AG10803 (cell line): Measurements from ENCODE around the gene ARID4B.

Experiments
- DNase-seq: peaks from one replicate; pipeline ENCODE4 v3.0.0; 2010; ENCODE audit warnings: low read depth
- H3K4me3 ChIP-seq: 2 replicates; pipeline ENCODE4 v1.5.1; 2011; ENCODE audit warnings: mild to moderate bottlenecking, low read length, control low read depth
- TF ChIP-seq, protein P1 (sequence below): conservative IDR thresholded peaks from 2 replicates; pipeline ENCODE4 v1.5.1; 2011; ENCODE audit warnings: mild to moderate bottlenecking, low read length, control low read depth, inconsistent platforms

The ARID4B gene

DNA sequence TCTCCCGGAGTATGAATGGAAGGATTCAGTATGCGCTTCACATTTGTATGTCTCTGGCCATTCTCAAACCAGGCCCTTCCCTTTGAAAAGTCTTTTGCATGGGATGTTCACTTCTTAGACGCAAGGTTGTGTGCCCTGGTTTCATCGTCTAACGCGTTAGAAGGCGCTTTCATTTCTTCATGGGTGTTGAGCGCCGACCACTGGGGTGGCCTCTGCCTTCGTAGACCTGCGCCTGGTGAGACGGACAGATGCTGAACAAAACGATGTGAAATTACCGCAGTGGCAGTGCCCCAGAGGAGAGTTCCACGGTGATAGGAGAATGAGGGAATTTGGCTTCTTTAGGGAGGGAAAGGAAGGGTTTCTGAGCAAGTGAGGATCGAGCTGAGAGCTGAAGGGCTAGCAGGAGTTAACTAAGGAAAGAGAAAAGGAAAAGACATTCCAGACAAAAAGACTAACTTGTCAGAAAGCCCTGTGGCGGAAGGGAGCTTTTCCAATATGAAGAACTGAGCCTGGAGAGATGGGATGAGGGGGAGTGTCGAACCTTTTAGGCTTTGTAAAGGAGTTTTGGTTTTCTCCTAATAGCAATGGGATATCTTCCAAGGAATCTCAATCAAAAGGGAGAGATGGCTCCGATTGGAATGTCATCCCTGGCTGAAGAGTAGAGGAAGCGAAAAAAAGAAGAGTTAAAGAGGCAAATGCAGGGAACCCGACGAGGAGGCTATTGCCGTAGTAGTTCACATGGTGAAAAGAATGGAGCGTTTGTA is 1.3 kb upstream of the ARID4B start:
- TF ChIP-seq, protein P1, sequence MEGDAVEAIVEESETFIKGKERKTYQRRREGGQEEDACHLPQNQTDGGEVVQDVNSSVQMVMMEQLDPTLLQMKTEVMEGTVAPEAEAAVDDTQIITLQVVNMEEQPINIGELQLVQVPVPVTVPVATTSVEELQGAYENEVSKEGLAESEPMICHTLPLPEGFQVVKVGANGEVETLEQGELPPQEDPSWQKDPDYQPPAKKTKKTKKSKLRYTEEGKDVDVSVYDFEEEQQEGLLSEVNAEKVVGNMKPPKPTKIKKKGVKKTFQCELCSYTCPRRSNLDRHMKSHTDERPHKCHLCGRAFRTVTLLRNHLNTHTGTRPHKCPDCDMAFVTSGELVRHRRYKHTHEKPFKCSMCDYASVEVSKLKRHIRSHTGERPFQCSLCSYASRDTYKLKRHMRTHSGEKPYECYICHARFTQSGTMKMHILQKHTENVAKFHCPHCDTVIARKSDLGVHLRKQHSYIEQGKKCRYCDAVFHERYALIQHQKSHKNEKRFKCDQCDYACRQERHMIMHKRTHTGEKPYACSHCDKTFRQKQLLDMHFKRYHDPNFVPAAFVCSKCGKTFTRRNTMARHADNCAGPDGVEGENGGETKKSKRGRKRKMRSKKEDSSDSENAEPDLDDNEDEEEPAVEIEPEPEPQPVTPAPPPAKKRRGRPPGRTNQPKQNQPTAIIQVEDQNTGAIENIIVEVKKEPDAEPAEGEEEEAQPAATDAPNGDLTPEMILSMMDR = no peak; the same call in 1 of the 2 replicates
- DNase-seq = peak; percentile 31
- peak overlapping the region; percentile 59 for H3K4me3 ChIP-seq

DNA sequence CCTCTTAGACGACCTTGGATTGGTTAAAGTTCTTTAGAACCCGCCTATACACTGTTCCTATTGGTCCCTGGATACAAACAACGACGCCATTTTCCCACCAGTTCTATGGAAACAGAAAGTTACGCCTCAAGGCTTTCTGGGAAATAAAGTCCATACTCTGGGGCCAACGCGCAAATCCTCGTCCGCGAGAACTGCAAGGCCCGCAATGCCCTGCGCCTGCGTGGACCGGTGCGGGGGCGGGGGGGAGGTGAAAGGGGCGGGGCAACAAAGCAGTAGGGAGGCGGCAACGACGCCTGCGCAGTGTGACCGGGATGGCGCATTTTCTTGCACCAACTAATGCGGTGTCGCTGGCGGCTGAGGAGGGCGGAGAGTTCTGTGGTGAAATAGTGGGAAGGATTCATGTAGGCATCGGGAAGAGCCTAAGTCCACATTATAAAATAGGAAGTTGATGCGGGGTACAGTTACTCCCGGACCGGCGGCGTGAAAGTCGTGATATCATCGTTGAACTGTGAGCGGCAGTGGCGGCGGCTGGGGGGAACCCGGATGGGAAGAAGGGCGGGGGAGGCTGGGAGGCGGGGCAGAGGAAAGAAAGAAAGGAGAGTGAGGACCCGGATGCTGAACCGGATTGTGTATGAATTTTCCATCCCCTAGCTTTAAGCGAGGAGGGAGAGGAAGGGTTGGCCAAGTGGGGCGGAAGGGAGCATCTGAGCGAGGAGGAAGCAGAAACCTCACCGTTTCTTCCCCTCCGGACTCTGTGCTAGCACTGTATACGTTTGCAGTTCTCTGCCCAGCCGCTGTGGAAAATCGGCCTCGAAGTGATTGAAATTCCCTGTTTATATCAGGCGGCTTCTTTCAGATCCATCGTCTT is 526 bp upstream of the ARID4B start, which contains the start of gene GGPS1:
TSS of gene GGPS1 (plus strand) at position 300 of the 868 bp plus-strand sequence. CDS start 6,695 bp downstream, outside the sequence.
- peak within 1 kb of the TSS; percentile 85 for H3K4me3 ChIP-seq
- DNase-seq = peak; percentile 100
- TF ChIP-seq, protein P1 = 0 out of 2 replicates have a peak, but pooled peaks have one; percentile 11

DNA sequence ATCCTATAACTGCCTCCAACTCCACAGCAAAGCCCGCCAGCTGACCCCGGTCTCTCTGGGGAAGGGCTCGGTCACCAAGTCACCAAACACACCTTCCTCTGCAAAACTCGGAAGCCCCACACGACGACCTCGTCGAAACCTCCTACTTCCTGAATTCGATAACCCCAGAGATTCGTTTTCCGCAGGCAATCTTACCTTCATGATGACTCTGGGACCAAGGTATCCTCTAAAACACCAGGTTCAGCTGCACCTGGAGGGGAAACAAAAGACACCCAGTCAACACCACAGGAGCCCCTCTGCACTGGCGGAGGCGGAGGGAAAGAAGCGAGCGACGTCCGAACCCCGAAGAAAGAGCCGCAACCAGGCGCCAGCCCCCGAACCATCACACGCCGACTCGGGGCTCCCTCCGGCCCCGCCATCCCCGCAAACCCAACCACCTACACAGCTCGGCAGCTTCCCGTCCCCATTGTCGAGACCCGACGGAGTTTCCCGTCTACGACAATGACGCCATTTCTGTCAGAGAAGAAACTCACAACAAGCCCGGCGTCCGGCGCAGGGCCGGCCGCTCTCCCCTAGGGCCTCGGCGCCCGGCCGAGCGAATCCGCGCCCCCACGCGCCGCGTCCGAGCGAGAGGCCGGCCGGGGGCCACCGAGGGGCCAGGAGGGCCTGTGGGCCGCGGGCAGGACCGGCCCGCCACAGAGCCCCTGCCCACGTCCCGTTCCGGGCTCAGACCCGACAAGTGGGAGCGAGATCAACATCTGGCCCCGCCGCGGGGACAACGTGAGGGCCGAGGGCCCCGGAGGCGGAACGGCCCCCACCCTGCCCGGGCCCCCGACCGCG is 1.0 kb downstream of the ARID4B start:
- peak overlapping the region; percentile 85 for H3K4me3 ChIP-seq
- TF ChIP-seq, protein P1 = no peak
- DNase-seq = no peak

DNA sequence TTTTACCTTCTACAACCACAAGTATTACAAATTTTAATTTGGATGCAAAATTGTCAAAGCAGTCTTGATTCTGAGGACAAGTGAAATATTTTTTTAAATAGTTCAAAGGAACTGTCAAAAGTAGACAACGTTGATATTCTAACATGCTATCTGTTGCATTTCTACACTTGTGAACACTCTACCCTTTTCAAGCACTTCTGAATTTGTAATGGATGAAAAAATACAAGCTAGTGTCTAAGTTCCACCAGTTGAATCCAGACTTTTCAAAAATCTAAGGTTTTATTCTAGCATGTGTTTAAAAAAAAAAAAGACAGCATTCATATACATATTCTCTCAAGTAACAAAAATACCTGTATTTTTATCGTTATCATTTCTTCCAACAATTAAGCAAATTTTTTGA is 2.1 kb downstream of the ARID4B start:
- H3K4me3 ChIP-seq = peak overlapping the region; percentile 85
- DNase-seq = no peak
- TF ChIP-seq, protein P1 = no peak

DNA sequence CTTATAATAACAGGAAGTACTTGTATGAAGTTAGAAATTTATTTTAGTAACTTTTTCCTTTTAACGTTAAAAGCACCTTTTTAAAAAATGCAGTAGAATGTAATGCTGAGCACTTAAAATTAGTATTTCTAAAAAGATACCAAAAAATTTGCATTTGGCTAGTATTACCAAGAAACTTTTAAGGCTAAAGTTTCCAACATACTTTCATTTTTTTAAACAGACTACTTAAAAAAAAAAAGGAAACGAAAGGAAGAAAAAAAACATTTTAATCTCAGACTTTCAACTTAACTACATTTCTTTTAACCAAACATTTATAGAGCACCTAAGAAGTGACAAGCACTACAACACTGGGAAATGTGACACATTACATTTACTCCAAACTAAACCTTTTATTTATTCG is 2.8 kb downstream of the ARID4B start:
- H3K4me3 ChIP-seq = peak overlapping the region; percentile 85; the same call in 1 of the 2 replicates
- no peak for DNase-seq
- TF ChIP-seq, protein P1 = no peak

DNA sequence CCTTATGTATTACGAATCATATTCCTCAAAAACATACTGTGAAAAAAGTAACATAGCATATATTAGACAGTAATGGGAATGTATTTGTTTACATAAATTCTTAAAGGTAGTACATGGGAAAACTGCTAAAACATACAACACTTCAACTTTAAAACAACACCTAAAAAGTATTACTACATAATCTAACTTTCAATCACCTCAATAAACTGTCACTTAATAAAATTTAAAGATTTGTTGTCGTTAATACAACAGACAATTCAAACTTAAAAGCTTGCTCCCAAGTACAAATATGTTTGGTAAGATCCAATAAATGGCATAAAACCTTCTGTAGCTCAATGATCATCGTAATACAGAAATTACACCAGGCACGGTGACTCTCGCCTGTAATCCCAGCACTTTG is 3.7 kb downstream of the ARID4B start:
- no peak for DNase-seq
- TF ChIP-seq, protein P1 = no peak
- H3K4me3 ChIP-seq = no peak overlapping the region
